Amniotic stem cell (primary cell): Measurements from ENCODE around the gene HPS5.
"Not testable (repeated sequence)": the region's sequence is repeated elsewhere in the genome, so short reads cannot be mapped to it uniquely, and the experiment has no call there.

Experiments used
- DNase-seq: peaks from one replicate; lab custom pipeline; 2025; lab: John Stamatoyannopoulos, UW

HPS5 gene, protein sequence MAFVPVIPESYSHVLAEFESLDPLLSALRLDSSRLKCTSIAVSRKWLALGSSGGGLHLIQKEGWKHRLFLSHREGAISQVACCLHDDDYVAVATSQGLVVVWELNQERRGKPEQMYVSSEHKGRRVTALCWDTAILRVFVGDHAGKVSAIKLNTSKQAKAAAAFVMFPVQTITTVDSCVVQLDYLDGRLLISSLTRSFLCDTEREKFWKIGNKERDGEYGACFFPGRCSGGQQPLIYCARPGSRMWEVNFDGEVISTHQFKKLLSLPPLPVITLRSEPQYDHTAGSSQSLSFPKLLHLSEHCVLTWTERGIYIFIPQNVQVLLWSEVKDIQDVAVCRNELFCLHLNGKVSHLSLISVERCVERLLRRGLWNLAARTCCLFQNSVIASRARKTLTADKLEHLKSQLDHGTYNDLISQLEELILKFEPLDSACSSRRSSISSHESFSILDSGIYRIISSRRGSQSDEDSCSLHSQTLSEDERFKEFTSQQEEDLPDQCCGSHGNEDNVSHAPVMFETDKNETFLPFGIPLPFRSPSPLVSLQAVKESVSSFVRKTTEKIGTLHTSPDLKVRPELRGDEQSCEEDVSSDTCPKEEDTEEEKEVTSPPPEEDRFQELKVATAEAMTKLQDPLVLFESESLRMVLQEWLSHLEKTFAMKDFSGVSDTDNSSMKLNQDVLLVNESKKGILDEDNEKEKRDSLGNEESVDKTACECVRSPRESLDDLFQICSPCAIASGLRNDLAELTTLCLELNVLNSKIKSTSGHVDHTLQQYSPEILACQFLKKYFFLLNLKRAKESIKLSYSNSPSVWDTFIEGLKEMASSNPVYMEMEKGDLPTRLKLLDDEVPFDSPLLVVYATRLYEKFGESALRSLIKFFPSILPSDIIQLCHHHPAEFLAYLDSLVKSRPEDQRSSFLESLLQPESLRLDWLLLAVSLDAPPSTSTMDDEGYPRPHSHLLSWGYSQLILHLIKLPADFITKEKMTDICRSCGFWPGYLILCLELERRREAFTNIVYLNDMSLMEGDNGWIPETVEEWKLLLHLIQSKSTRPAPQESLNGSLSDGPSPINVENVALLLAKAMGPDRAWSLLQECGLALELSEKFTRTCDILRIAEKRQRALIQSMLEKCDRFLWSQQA

DNA sequence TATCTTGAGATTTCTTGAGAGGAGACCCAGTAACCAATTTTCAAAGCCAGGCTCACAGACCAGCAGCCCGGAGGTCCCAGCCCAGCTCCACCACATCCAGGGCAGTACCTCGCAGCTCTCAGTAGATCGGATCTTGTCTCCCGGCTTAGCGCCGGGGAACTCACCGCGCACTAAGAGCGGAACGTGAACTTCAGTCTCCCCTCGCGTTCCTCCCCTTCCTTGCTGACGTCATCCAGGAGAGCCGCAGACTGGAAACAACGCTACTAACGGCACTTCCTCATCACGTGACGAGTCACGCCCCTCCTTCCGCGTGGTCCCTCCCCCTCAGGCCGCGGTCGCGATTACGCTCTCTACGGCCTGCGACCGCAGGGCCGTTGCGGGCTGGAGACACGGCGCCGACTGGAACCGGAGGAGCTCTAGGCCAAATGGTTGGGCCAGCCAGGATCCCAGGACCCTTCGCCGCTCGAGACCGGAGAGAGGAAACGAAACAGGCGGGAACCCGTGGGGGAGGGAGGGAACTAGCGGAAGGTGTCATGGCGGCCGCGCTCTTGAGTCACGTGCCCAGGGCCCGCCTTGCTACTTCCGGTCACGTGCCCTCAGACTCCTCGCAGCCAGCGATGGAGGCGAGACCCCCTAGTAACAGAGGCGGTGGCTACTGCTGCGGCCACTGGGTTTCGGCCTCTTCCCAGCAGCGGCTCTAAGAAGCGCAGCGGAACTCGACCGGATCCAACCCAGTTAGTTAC, at the start of gene HPS5, which contains the start of gene GTF2H1:
TSS of gene HPS5 (minus strand) at position 172 of the 743 bp plus-strand sequence. CDS start 4,282 bp downstream, outside the sequence.
TSS of gene GTF2H1 (plus strand) at position 599 of the 743 bp plus-strand sequence. CDS start 10,508 bp downstream, outside the sequence.
- peak; percentile 97 for DNase-seq

DNA sequence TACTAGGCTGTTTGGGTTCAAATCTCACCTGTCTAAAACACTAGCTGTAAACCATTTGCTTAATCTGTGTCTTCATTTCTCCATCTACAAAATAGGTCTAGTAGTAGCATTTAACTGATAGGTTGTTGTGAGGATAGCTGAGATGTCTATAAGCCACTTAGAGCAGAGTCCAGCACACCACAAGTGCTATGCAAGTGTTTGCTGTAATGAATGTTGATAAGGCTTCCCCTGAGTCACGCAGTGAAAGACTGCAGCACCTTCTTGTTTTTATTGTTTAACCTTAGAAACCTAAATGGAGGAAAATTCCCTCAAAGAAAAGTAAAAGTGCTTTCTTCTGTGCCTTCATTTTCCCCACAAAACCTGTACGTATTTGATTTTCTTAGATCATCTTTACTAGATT, 49.3 kb upstream of the HPS5 start:
- no peak for DNase-seq

DNA sequence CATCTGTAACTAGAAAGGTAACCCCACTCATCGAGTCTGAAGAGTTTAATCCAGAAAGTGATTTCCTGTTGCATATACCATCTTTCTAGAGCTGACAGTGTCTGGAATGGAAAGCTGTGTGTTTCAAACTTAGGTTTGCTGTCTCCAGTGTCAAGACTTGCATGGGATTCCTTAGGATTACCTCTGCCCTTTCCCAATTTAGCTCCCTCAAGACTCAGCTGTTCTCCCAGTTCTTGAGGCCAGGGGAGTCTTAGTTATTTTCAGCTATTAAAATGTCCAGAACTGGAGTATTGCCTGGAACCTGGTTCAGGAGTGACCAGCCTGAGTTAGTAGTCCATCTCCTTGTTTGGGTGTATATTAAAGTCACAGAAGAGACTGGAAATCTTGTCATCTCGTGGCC, 47.5 kb upstream of the HPS5 start:
- DNase-seq, result no peak

DNA sequence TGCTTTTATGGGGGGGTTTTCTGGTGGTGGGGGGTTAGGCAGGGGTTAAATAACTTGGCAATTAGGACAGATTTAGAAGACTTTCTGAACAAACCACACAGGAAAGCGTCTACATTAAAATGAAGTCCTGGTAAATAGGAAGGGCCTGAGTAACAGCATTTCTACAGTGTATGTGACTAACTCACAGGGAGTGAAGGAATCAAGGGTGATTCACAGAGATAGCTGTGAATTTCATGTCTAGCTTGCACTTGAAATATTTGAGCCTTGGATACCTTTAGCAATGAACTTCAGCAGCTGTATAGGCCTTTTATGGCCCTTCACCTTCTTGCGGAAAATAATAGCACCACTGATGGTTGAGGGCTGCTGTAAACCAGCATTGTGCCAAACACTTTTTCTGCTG, 46.3 kb upstream of the HPS5 start:
- DNase-seq, result no peak

DNA sequence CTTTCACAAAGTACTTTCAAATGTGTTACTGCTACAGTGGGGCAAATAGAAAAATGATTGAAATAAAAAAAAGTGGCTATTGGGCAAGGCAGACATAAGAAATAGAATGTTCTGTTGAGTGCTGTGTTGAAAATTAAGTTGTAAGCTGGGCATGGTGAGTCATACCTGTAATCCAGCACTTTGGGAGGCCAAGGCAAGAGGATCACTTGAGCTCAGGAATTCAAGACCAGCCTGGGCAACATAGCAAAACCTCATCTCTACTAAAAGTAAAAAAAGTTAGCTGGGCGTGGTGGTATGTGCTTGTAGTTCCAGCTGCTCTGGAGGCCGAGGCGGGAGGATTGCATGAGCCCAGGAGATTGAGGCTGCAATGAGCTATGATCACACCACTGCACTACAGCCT, 45.5 kb upstream of the HPS5 start:
- DNase-seq, result no peak

DNA sequence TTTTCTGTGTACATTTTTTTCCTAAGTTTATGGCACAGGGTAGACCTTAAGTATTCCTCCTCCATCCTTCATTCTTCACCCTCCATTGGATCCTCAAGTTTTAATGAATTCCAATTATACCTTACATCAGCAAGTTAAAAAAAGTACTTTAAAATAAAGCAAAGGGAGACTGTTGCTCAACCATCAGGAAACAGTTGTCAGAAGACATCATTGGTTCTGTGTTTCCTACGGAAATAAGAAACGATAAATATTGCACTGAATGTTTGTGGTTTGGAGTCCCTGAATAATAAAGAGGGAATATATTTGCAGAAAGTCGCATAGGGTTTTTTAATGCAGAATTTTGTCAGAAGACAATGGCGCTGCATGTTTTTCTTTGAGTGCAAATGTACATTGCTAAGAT, 44.3 kb upstream of the HPS5 start:
- no peak for DNase-seq

DNA sequence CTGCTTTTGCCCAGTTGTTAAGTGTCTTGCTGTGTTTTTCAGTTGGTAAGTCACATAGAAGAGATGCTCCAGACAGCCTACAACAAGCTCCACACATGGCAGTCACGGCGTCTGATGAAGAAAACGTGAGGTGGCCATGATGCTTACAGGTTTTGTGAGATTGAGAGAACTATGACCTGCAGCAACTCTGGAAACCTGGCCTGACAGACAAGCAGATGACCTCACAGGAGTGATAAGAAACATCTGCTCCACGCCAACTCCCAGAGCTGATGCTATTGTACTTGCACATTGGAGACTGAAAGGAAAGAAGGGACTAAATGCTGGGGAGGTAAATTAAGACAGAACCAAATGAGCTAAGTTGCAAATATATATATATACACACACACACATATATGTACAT, 43.8 kb upstream of the HPS5 start:
- DNase-seq, result no peak

DNA sequence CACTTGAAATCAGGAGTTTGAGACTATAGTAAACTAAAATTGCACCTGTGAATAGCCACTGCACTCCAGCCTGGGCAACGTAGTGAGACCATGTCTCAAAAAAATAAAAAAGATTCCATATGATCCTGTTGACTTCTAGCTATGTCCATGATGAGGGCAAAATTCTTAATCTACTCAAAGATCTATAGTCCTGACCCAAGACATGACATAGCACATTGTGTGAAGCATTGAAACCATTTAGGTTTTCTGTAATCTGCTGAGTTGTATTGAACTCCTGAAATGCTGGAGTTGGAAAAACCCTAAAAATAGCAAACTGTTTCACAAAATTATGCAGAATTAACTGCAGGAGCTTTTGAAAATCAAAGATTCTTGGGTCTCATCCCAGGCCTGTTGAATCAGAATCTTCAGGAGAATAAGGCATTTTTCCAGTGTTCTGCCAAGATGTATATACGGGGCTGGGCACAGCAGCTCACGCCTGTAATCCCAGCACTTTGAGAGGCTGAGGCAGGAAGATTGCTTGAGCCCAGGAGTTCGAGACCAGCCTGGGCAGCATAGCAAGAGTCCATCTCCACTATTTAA, 42.6 kb upstream of the HPS5 start:
- no peak for DNase-seq

DNA sequence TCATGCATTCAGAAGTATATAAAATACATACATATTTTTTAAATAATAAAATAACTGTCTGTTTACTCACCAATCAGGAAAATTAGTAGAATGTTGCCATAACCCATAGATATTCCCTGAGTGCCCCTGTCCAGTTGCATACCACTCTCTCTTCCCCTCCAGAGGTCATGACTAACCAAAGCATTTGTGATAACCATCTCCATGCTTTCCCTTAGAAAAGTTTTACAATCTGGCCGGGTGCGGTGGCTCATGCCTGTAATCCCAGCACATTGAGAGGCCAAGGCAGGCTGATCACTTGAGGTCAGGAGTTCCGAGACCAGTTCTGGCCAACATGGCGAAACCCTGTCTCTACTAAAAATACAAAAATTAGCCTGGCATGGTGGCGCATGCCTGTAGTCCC, 39.2 kb upstream of the HPS5 start:
- no peak for DNase-seq

DNA sequence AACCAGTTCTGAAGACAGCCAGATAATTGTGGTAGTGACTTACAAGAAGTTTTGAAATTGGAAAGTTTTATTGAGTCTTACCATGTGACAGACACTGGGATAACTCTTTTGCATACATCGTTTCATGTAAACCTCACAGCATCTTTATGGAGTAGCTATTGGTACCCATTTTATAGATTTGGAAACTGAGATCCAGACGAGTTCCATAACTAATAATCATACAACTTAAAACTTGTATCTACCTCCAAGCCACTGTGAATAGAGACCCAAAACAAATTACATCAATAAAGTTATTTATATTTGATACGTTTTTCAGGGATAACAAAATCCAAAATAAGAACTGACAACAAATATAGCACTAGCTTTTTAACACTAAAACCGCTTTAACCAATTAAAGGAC, 36.7 kb upstream of the HPS5 start:
- DNase-seq, result no peak

DNA sequence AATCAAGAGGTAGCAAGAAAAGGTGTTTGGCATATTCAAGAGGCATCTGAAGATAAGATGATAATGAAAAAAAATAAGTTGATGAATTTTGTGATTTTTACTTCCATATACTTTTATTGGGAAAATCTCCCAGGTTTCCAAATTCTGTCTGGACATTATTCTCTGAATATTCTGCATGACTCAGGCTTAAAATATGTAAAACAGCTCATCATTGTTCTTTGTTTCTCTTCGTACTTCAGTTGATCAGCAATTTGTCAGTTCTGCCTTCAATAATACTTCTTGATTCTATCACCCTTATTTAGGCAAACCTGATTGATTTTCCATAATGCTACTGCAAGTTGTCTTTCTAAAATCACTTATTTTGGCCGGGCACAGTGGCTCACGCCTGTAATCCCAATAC, 30.6 kb upstream of the HPS5 start:
- no peak for DNase-seq

DNA sequence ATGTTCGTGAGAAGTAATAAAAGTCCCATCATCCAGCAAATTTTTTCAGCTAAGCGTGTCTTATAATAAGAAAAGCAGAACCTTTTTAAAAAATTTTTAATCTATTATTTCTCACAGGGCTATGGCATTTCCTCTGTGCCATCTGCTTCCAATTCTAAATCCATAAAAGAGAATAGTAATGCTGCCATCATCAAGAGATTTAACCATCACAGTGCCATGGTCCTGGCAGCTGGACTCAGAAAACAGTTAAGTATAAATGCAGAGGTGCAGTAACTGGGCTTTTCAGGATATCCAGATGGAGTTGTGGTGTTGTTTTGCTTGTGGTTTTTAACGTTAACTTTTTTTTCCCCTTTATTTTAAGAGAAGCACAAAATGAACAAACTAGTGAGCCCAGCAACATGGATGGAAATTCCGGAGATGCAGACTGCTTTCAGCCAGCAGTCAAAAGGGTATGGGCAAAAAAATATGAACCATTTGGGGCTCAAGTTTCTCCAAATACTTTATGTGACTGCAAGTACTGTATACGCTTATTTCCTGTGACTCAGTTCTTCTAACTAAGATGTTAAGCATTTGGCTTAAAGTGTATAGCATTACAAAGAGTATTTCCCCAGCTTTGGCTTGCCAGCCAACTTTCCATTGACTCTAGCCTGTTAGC, 25.7 kb upstream of the HPS5 start:
- peak; percentile 83 for DNase-seq

DNA sequence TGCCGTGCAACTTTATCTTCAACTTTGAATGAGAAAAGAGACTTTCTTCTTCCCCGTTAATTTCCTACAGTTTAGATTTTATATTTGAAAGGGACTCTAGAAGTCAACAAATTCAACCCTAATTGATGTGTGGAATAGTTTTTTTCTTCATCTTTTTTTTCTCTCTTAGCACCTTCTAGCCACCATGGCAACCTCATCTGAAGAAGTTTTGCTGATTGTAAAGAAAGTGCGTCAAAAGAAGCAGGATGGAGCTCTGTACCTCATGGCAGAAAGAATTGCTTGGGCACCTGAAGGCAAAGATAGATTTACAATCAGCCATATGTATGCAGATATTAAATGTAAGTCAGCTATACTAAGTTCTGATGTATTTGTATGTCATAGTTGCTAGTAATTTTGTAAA, 11.0 kb upstream of the HPS5 start:
- no peak for DNase-seq

DNA sequence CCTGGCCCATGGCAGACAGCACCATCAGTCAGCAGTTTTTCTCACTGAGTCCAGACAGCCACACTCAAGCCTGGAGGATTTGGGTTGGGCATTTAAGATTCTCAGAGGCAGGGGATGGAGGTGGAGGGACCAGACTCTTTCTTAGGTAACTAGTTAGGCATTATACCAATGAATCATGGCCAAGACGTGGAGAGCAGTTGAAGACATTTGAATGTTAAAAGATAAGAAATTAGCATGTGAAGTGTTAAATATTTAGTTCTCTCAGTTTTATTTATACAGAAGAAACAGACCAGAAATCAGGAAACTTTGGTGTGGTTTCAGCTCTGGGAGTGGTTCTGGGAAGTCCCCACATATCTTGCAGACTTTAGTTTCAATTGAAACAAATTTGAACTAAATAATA, 10.4 kb upstream of the HPS5 start:
- DNase-seq, result no peak

DNA sequence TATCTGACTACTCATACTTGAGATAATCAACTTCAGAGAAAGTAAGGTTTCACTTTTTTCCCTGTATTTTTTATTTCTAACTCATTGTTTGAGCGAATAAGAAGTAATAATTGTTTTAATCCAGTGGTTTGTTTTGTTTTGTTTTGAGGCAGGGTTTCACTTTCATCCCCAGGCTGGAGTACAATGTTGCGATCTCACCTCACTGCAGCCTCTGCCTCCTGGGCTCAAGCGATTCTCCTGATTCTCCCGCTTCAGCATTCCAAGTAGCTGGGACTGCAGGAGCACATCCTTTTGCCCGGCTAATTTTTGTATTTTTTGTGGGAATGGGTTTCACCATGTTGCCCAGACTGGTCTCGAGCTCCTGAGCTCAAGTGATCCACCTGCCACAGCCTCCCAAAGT, 9.0 kb upstream of the HPS5 start:
- DNase-seq, result no peak

DNA sequence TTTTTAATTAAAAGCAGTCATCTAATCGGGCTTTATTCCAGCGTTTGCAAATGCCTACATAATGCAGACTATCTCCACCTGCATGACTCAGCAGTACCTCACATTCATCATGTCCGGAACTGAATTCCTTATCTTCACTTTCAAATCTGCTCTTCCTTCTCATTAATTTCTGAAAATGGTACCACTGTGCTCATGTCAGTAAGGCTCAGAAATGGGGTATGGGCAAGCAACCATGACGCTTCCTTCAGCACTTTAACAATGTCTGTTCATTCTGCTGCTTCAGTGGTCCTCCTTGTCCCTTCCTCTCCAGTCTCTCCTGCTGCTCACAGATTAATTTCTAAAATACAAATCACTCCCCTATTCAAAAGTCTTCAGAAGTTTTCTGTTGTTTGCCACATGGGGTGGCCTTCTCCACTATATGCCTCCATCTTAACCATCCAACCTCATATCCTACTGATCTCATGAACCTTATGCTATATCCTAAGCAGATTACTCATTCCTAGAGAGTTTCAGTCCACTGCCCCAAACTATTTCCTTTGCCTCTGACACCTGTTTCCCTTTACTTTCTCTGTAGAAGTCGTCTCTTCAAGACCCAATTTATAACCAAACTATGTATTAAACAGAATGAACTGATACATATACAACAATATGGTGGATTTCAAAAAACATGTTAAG, 7.4 kb upstream of the HPS5 start:
- no peak for DNase-seq

DNA sequence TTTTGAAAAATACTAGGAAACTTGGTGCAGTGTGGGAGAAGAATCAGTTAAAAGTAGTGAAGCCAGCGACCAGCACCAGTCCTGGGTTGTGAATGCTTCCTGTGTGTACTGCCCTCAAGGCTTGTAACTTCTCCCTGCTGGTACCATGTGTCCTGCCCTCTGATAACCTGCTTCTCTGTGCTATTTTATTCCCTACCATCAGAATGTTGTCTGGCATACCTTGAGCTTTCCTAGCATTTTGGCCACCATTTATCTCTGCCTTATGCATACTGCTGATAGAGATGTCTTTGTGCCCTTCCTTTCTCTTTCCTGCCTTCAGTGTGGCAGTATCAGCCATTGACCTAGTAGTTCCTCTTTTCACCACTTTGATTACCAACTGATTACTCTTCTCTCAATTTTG, 2.4 kb upstream of the HPS5 start:
- DNase-seq, result no peak

DNA sequence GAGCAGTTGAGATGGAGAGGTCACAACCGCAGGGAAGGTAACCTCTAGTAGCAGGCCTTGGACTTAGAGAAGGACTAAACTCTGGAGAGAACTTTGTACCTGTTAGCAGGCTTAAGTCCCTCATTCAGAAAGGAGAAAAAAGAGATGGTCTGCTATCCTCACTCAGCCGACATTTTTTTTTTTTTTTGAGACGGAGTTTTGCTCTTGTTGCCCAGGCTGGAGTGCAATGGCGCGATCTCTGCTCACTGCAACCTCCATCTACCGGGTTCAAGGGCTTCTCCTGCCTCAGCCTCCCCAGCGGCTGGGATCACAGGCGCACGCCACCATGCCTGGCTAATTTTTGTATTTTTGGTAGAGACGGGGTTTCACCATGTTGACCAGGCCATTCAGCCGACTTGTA, 1.9 kb upstream of the HPS5 start:
- DNase-seq, result not testable (repeated sequence)

DNA sequence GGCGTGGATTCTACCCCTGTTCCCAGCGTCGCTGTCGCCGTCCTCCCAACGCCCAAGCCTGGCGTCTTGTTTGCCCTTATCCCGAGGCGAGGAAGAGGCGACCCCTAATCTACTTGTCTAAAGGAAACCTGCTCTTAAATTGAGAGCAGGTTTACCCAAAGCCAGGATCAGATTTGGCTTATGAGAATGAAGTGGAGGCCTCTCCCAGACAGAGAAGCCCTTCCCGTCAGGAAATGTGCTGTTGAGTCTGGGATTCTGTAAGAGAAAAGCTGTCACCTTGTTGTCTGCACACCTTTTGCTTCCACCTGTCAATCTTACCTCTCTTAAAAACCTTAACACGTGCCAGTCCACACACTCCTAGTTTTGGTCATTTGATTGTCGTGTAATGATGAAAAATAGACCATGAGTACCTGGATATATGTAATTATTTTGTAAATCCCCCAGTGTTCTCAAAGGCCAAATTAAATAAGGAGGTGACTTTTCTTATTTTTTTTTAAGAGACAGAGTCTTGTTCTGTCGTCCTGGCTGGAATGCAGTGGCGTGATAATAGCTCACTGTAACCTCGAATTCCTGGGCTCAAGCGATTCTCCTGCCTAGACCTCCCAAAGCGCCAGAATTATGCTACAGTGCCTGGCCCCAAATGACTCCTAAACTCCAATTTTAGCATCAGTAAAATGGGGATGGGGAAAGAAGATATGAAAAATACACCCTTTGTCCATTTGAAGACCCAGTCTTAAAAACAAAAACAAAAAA, 1.1 kb upstream of the HPS5 start:
- no peak for DNase-seq

DNA sequence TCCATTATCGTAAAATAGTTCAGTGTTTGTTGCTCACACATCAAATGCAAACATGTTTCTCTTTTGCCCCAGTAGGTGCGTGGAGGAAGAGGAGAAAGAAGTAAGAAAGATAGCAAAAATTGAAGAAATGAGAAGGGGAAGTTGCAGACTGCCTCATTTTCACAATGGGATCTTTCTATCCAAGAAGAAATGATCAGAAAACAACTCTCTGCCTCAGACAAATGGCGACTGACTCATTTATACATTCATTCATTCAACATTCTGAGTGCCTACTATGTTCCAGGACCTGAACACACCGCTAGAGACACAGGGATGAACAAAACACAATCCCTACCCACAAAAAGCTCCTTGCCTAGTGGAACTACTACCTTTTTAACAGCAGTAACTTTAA, 367 bp downstream of the HPS5 start:
- no peak for DNase-seq
